Mesendoderm (in vitro differentiated cells): Measurements from ENCODE around the gene ARHGEF2.
A peak's percentile ranks its signal among the peaks of the same experiment; 100 is the strongest.

Experiments
- DNase-seq: peaks from one replicate; pipeline ENCODE4 v3.0.0; 2013
- H2AK5ac ChIP-seq: 2 replicates; pipeline ENCODE4 v1.6.1; 2013; ENCODE audit warnings: low read length, inconsistent platforms
- H2BK120ac ChIP-seq: 2 replicates; pipeline ENCODE4 v1.6.1; 2013; ENCODE audit warnings: low read depth, mild to moderate bottlenecking, low read length, moderate library complexity, mixed read lengths
- H2BK15ac ChIP-seq: replicated peaks from 2 replicates; pipeline ENCODE4 v1.6.1; 2013; ENCODE audit warnings: low read depth, mild to moderate bottlenecking, moderate library complexity
- H2BK5ac ChIP-seq: 2 replicates; pipeline ENCODE4 v1.6.1; 2013; ENCODE audit warnings: low read length, inconsistent platforms
- H3K18ac ChIP-seq: 2 replicates; pipeline ENCODE4 v1.6.1; 2013; ENCODE audit warnings: mild to moderate bottlenecking, low read length, mixed read lengths
- H3K23ac ChIP-seq: one replicate; pipeline ENCODE4 v1.6.1; 2013; ENCODE audit warnings: low read length
- H3K27ac ChIP-seq: 2 replicates; pipeline ENCODE4 v1.5.1; 2013; ENCODE audit warnings: low read depth, mild to moderate bottlenecking, inconsistent platforms, low read length, moderate library complexity
- H3K27me3 ChIP-seq: 2 replicates; pipeline ENCODE4 v1.6.1; 2013; ENCODE audit warnings: low read length, control low read depth, mild to moderate bottlenecking, inconsistent platforms; ENCODE audit not compliant: insufficient read depth, poor library complexity
- H3K36me3 ChIP-seq: 2 replicates; pipeline ENCODE4 v1.6.1; 2013; ENCODE audit warnings: low read length, inconsistent platforms; ENCODE audit not compliant: control insufficient read depth, insufficient read depth
- H3K4ac ChIP-seq: one replicate; pipeline ENCODE4 v1.6.1; 2013; ENCODE audit warnings: low read depth, mild to moderate bottlenecking, low read length, moderate library complexity
- H3K4me1 ChIP-seq: 2 replicates; pipeline ENCODE4 v1.6.1; 2013; ENCODE audit warnings: low read depth, low read length, inconsistent platforms; ENCODE audit not compliant: control insufficient read depth
- H3K4me2 ChIP-seq: 2 replicates; pipeline ENCODE4 v1.6.1; 2013; ENCODE audit warnings: low read length
- H3K4me3 ChIP-seq: 2 replicates; pipeline ENCODE4 v1.5.1; 2013; ENCODE audit warnings: mild to moderate bottlenecking, low read length
- H3K56ac ChIP-seq: one replicate; pipeline ENCODE4 v1.6.1; 2013; ENCODE audit warnings: low read length
- H3K79me1 ChIP-seq: 2 replicates; pipeline ENCODE4 v1.6.1; 2013; ENCODE audit warnings: low read length, inconsistent platforms
- H3K79me2 ChIP-seq: 2 replicates; pipeline ENCODE4 v1.6.1; 2013; ENCODE audit warnings: mild to moderate bottlenecking, low read length; ENCODE audit not compliant: control insufficient read depth, insufficient read depth
- H3K9ac ChIP-seq: 2 replicates; pipeline ENCODE4 v1.6.1; 2013; ENCODE audit warnings: low read length, inconsistent platforms
- H4K5ac ChIP-seq: one replicate; pipeline ENCODE4 v1.6.1; 2013; ENCODE audit warnings: low read length
- H4K8ac ChIP-seq: one replicate; pipeline ENCODE4 v1.6.1; 2013; ENCODE audit warnings: low read depth, mild to moderate bottlenecking, control low read depth, low read length, moderate library complexity
- WGBS: extraction: QIAGEN DNeasy Blood & Tissue Kit; methylation state at CpG from one replicate; pipeline ENCODE4 v1.1.7; 2013; ENCODE audit warnings: low lambda C conversion rate, missing lambda C conversion rate; ENCODE audit not compliant: insufficient coverage; ENCODE audit errors: extremely low coverage; 5-methylcytosine and 5-hydroxymethylcytosine counted together

The ARHGEF2 gene

DNA sequence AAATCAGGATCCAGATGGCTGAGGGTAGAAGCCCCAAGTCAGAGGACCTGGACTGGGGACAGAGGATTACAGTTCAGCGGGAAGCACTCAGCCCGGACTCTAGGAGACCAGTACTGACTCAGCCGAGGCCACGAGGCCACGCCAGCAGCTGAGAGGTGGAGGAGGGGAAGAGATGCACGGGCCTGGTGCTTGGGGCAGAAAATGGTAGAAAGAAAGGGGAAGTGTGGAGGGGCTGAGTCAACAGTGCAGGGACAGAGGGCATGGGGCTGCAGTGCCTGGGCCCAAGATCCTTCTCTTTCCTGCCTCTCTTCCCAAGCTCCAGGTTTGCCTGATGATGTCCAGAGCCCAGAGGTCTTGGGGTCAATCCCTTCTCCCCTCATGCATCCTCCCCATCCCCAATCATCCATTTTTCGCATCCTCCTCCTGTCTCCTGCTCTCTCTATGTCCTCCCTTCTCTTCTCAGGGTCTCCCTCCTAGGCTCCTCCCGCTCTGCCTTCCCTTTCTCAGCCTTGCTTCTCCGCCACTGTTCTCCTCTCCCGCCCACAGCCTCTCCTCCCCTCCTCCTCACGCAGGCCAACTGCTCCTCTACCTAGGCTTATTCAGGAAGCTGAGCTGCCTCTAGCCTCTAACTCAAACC lies 7.7 kb downstream of the ARHGEF2 start:
- Histone ChIP-seq H3K79me1 (peaks cover 41% of the 10 kb centered on the region), H3K4me1 (peaks cover 14% of the 10 kb centered on the region)

GRCh38 chr1:155969377-155969791 lies 9.0 kb downstream of the ARHGEF2 start:
- Histone ChIP-seq H4K5ac (no peak overlapping the region), H3K4me3 (no peak overlapping the region), H3K27ac (no peak overlapping the region), H3K4me1 (peaks cover 4% of the 10 kb centered on the region), H2AK5ac (no peak overlapping the region), H3K18ac (no peak overlapping the region), H3K23ac (no peak overlapping the region), H3K4me2 (no peak overlapping the region), H3K9ac (no peak overlapping the region), H2BK15ac (no peak overlapping the region), H2BK5ac (no peak overlapping the region), H3K27me3 (no peaks in the 10 kb centered on the region), H3K79me2 (peaks cover 39% of the 10 kb centered on the region), H3K56ac (no peak overlapping the region), H3K79me1 (peaks cover 33% of the 10 kb centered on the region), H3K4ac (no peak overlapping the region), H3K36me3 (peaks cover 10% of the 10 kb centered on the region), H2BK120ac (no peak overlapping the region), H4K8ac (no peak overlapping the region)
- no CpG with 5 or more reads among the region's 9 CpGs for WGBS
- DNase-seq, result no peak

More for the DNA sequence above, 7.7 kb downstream of the ARHGEF2 start:
- Histone ChIP-seq H3K27ac (no peak overlapping the region), H3K4me3 (no peak overlapping the region), H2BK5ac (no peak overlapping the region), H2AK5ac (no peak overlapping the region), H3K4ac (no peak overlapping the region), H3K9ac (peak overlapping the region; percentile 1), H3K56ac (peak overlapping the region; percentile 54), H3K23ac (no peak overlapping the region), H3K27me3 (no peaks in the 10 kb centered on the region), H4K8ac (no peak overlapping the region), H4K5ac (no peak overlapping the region), H2BK120ac (no peak overlapping the region), H3K36me3 (peaks cover 5% of the 10 kb centered on the region), H3K18ac (no peak overlapping the region), H2BK15ac (no peak overlapping the region), H3K79me2 (peaks cover 52% of the 10 kb centered on the region), H3K4me2 (no peak overlapping the region)
- peak; percentile 46 for DNase-seq
- no CpG with 5 or more reads among the region's 11 CpGs for WGBS

GRCh38 chr1:155968670-155969069 lies 9.7 kb downstream of the ARHGEF2 start:
- Histone ChIP-seq H3K79me2 (peaks cover 32% of the 10 kb centered on the region), H2BK15ac (no peak overlapping the region), H2BK120ac (no peak overlapping the region), H3K18ac (no peak overlapping the region), H2AK5ac (no peak overlapping the region), H4K5ac (no peak overlapping the region), H3K4me3 (no peak overlapping the region), H3K9ac (no peak overlapping the region), H3K56ac (no peak overlapping the region), H3K36me3 (peaks cover 10% of the 10 kb centered on the region), H3K23ac (no peak overlapping the region), H3K79me1 (peaks cover 29% of the 10 kb centered on the region), H4K8ac (no peak overlapping the region), H3K4ac (no peak overlapping the region), H3K4me1 (peaks cover 4% of the 10 kb centered on the region), H3K27me3 (no peaks in the 10 kb centered on the region), H3K4me2 (no peak overlapping the region), H2BK5ac (no peak overlapping the region), H3K27ac (no peak overlapping the region)
- DNase-seq, result no peak
- no CpG with 5 or more reads among the region's 3 CpGs for WGBS

DNA sequence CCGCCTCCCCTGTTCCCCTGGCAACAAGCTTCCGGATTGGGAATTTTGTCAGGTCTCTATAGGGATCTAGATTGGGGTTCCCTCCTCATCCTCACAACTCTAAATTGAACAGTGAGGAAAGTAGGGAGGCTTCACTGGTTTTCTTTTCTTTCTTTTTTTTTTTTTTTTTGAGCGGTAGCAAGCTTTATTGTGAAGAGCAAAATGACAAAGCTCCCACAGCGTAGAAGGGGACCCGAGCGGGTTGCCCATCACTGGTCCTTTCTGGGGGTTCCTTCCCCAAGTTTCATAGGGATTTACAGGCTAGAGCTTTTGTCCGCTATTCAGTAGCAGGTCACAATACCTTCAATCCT lies 10.3 kb downstream of the ARHGEF2 start:
- no peaks in the 10 kb centered on the region for H3K27me3 ChIP-seq
- H3K9ac ChIP-seq, result no peak overlapping the region
- no peak overlapping the region for H2AK5ac ChIP-seq
- H3K56ac ChIP-seq, result no peak overlapping the region
- DNase-seq, result no peak
- no CpG with 5 or more reads among the region's 7 CpGs for WGBS
- H3K4me3 ChIP-seq, result no peak overlapping the region
- H2BK120ac ChIP-seq, result no peak overlapping the region
- H3K4ac ChIP-seq, result no peak overlapping the region
- no peak overlapping the region for H4K5ac ChIP-seq
- H3K23ac ChIP-seq, result no peak overlapping the region
- peaks cover 28% of the 10 kb centered on the region for H3K79me2 ChIP-seq
- H3K36me3 ChIP-seq, result peaks cover 11% of the 10 kb centered on the region
- peaks cover 4% of the 10 kb centered on the region for H3K4me1 ChIP-seq
- H3K18ac ChIP-seq, result no peak overlapping the region
- H3K27ac ChIP-seq, result no peak overlapping the region
- no peak overlapping the region for H4K8ac ChIP-seq
- peaks cover 26% of the 10 kb centered on the region for H3K79me1 ChIP-seq
- no peak overlapping the region for H3K4me2 ChIP-seq
- no peak overlapping the region for H2BK5ac ChIP-seq
- H2BK15ac ChIP-seq, result no peak overlapping the region

- Histone ChIP-seq H2BK120ac (no peak overlapping the region), H2BK5ac (peak overlapping the region; percentile 14), H4K5ac (no peak overlapping the region), H3K79me2 (peaks cover 23% of the 10 kb centered on the region), H4K8ac (no peak overlapping the region), H3K27ac (no peak overlapping the region), H3K23ac (no peak overlapping the region), H2AK5ac (no peak overlapping the region), H2BK15ac (no peak overlapping the region), H3K36me3 (peaks cover 14% of the 10 kb centered on the region), H3K56ac (peak overlapping the region; percentile 69), H3K4me2 (no peak overlapping the region), H3K4me3 (no peak overlapping the region), H3K9ac (peak overlapping the region; percentile 65), H3K79me1 (peaks cover 24% of the 10 kb centered on the region), H3K4me1 (peaks cover 4% of the 10 kb centered on the region), H3K4ac (no peak overlapping the region), H3K27me3 (no peaks in the 10 kb centered on the region), H3K18ac (no peak overlapping the region)
- DNase-seq, result peak; percentile 56
- no CpG with 5 or more reads among the region's 13 CpGs for WGBS
Measured at GRCh38 chr1:155967341-155968050, 10.9 kb downstream of the ARHGEF2 start.
